GM20431 (cell line): Measurements from ENCODE around the gene LMAN1L.
"Not testable (repeated sequence)": the region's sequence is repeated elsewhere in the genome, so short reads cannot be mapped to it uniquely, and the experiment has no call there.

Source experiments
- in situ Hi-C: fragments of 300-500 bp; cut with MseI, MboI; formaldehyde crosslinking; loops from one replicate; pipeline ENCODE4 v1.15.0; 2020; ENCODE audit warnings: low sequenced_read_pairs; ENCODE audit not compliant: unreplicated experiment

Gene LMAN1L

DNA sequence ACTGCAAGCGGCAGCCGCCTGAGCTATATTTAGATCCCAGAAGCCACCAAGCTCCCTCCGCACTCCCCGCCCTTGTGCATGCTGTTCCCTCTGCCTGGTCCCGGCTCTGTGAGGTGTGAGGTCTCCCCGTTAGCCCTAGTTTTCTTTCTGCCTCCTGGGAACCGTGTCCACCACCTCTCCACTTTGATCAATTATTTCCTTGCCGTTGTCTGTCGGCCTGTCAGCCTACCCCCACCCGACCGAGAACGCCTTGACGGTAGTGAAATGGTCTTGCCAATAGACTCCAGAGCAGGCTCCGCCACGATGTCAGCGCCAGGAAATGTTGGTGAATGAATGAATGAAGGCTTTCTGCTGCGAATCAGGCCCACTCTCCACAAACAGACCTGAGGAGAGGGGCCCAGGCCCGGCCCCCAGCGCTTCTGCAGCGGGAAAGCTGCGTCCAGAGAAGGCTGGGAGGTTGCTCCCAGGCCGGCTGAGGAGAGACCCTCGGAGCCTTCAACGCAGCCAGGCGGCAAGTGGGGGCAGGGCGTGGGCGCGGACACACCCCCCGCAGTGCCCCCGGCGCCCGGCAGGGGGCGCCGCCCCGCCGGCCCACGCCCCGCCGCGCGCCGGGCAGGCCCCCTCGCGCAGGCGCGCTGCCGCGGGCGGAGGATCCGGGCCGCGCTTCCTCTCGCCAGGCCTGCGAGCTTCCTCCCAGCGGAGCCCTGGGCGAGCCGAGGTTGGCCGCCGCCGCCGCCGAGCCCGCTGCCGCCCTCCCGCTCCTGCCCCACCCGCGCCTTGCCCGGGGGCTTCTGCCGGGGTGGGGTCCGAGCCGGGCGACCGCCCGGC is 31.0 kb upstream of the LMAN1L start, which contains the start of gene CSK:
Gene CSK (plus strand): TSS at position 650 of the 828 bp plus-strand sequence. CDS start 16,218 bp downstream, outside the sequence.
- in situ Hi-C loops: no loop called here

DNA sequence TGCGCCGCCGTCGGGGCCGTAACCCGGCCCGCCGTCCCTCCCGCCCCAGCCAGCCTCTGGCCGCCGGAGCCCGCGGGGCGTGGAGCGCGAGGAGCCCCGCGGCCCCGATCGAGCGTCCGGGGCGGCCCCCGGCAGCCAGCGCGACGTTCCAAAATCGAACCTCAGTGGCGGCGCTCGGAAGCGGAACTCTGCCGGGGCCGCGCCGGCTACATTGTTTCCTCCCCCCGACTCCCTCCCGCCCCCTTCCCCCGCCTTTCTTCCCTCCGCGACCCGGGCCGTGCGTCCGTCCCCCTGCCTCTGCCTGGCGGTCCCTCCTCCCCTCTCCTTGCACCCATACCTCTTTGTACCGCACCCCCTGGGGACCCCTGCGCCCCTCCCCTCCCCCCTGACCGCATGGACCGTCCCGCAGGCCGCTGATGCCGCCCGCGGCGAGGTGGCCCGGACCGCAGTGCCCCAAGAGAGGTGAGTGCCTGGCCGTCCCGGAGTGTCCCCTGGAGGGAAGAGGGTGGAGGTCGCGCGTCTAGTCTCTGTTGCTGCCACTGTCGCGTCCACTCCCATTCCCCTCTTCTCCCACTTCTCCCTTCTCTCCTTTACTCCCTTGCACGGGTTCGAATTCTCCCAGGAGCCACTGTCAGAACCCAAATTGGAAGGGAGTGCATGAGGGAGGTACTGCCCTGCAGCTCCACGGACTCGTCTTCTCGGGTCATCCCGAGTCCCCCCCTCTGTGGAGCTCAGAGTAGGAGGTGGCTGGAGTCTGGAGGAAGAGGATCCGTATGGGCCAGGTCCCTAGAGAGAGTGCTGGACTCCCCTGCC is 30.2 kb upstream of the LMAN1L start:
- in situ Hi-C loops: no loop called here

DNA sequence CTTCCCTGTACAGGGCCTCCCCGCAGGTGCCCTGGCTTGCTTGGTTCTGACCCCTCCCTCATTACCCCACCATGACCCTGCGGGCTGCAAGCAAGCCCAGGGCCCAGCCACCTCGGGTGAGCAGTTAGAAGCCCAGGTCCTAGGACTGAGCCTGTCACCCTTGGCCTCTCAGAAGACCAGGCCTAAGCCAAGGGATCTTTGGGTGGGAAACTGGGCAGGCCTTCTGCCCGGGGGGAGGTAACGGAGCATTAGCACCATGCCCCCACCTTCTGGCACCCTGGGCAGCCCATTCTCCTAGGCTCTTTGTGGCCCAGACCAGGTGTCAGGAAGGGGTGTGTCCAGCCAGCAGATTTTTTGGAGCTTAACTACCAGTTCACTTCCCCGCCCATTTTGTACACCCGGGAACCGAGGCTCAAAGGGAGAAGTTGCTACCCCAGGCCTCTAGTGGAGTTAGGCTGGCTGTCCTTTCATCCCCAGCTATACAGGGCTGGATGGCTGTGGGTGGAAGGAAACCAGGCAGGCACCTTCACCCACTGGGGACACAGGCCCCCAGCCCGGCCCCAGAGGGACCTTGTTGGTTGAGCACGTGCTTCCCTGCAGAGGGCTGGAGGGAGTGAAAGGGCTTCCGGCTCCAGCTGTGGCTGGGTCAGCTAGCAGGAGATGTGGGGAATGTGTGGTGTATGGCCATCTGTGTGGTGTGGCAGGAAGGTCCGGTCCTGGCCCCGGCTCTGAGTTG is 29.4 kb upstream of the LMAN1L start:
- in situ Hi-C loops: no loop called here

DNA sequence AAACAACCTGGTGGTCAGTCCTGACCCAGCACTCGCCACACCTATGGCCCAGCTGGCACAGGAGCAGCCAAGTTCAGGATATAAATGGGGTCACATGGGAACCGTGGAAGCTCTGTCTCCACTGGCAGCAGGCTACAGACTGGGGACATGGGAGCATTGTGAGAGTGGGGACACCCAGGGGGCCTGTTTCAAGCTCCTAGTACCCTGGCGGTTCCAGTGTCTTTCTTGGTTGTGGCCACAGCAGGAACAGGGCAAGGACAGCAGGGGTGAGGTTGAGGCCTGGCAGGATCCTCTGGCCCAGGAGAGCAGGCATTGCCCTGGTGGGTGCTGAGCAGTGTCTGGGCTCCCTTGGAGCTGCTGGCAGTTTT is 28.8 kb upstream of the LMAN1L start:
- in situ Hi-C loops: no loop called here

DNA sequence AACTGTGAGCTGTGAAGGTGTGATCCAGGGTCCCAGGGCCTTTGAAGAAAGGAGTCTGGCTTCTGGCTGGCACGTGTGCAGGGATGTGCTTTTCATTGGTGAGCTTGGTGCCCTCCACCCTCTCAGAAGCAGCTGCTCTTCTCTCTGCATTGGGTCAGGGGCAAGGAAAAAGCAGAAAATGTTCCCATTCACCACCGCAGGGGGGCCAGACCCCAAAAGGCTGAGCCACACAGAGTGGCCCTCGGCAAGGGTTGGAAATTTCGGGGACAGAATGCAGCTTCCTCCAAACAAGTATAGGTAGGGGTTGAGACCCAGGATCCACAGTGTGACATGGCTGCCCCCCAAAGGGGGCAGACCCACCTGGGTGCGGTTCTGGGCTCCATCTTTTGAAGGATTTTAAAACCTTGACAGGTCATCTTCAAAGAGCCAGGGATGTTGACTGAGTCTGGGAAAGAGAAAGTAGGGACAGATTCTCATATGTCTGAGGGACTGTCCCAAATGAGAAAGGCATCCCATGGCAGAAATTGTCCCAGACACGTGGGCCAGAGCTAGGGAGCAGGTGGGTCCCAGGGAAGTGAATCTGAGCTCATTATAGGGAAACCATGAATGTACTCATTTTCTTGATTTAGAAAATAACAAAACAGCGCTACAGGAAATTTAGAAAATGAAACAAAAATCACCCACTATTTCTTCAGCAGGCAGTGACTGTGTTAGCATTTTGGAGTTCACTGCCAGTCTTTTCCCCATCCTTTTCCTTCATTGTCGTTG is 28.0 kb upstream of the LMAN1L start:
- in situ Hi-C loops: no loop called here

DNA sequence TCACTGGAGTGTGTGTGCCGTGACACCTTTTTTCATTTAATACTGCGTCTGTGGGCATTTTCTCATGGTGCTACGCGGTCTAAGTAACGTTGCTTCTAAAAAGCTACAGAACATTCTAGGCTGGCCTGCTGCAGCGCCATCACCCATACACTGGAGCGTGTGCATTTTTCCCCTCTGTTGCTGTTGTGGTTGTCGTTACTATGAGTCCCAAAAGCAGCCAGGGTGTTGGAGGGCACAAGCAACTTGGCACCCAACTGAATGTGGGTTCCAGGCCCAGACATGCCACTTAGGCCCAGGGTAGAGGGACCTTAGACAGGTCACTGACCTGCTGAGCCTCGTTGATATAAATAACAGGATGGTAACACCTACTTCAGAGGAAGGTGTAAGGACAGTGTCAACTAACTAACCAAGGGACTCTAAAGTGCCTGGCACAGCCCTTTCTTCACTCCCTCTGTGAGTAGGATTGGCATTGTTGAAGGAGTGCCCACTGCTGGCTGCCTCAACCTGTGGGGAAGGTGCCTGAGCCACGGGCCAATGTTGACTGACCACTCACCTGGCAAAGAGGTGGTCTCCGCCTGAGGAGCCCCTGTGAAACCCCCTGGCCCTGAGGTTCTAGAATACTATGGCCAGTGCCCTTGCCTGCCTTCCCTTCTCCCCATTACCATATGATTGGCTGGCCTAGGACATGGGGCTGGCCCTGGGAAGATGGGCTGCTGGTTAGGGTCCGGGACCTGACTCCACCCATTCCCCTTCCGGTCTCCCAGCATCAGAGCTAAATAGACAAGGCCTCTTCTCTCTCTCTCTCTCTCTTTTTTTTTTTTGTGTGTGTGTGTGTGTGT is 27.2 kb upstream of the LMAN1L start:
- in situ Hi-C loops: no loop called here

DNA sequence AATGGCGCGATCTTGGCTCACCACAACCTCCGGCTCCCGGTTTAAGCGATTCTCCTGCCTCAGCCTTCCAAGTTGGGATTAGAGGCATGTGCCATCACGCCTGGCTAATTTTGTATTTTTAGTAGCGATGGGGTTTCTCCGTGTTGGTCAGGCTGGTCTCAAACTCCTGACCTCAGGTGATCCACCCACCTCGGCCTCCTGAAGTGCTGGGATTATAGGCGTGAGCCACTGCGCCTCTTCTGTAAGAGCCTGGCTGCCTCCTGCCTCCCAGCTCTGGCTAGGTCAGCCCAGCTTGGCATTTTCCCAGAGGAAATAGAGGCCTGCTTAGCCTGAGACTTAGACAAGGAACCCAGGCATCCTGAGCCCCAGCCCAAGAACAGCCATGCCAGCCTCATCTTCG is 26.6 kb upstream of the LMAN1L start:
- in situ Hi-C loops: not testable (repeated sequence)

DNA sequence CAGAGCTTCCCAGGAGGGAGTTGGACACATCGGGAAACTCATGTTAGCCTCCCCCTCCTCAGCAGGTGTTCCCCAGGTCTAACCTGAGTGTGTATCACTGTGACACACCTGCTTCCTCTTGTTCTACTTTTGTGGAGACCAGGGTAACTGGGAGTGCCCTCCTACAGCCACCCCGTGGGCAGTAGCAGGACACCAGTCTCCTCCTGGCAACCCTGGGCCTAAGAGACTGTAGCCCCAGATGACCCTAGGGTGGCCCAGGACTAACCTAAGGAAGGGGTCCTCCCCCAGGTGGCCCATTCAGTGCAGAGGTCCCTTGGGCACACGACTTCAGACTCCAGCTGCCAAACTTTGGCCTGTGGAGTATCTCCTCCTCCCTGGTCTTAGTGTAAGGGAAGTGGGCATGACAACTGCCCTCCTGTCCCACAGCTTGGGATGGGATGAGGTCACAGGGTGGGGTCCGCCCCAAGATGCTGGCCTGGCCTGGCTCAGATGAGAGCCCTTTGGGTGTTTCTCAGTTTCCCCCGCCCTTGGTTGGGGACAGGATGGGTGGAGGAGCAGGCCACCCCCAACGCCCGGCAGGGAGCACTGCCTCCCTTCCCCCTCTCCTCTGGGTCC is 26.0 kb upstream of the LMAN1L start:
- in situ Hi-C loops: no loop called here

GRCh38 chr15:74787251-74788041 is 25.2 kb upstream of the LMAN1L start:
- in situ Hi-C loops: no loop called here

- in situ Hi-C loops: no loop called here
Measured at GRCh38 chr15:74788042-74788682, 24.5 kb upstream of the LMAN1L start.

GRCh38 chr15:74788683-74789151 is 23.9 kb upstream of the LMAN1L start:
- in situ Hi-C loops: no loop called here

DNA sequence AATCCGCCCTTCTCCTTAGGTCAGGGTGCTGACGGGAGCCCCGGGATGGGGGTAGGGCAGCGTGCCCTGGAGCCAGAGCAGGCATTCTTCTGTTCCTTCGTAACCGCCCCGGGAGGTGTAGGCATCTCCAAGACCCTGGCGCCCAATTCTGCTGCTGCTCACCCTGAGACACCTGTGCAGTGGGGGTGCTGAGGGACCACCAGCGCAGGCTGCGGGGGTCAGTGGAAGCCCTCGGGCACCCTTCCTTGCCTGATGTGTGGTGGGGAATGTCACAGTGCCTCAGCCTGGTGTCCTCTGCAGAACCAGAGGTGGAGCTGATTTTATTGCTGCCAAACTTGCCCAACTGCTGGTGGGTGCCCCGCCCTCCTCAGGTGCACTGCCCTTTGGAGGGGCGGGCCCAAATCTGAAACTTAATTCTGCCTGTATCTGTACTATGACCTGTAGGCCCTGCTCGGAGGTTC is 23.4 kb upstream of the LMAN1L start:
- in situ Hi-C loops: no loop called here

GRCh38 chr15:74789741-74790079 is 22.9 kb upstream of the LMAN1L start:
- in situ Hi-C loops: no loop called here

DNA sequence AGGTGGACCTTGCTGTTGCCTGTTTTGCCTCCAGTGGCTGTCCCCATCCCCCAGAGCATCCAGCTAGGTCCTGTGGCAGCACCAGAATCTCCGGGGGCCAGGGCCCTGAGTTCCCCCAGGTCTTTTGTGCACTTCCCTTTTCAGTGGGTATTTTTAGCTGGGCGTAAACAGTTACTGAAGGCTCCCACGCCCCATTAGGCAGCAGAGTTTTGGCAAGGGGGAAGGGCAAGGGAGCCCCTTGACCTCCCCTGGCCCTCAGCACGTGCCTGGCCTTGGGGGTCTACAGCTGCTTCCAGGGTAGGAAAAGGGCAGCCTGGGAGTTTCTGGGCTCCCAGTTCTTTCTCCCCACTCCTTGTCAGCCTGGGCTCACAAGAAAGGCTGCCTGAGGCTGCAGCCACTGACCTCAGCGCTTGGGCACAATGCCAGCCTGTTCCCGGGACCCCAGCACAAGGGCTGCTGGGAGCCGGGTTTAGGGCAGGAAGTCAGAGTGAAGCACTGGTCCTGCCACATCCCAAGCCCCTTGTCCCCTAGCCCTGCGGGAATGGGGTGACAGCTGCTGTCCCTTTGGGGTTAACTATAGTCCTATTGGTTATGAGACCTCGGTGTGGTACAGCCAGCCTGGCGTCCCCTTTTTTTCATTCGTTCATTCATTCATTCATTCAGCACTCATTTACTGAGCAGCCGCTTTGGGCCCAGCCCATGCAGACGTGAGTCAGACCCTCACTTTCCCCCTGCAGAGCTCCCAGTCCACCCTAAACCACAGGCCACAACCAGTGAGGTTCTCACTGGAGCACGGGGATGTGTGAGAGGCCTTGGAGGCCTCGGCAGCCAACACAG is 22.3 kb upstream of the LMAN1L start:
- in situ Hi-C loops: no loop called here

- in situ Hi-C loops: no loop called here
Measured at GRCh38 chr15:74791007-74791406, 21.6 kb upstream of the LMAN1L start.

GRCh38 chr15:74791667-74792066 is 21.0 kb upstream of the LMAN1L start:
- in situ Hi-C loops: no loop called here
